ENCODE results near the gene SLC49A3. TPM values are rescaled to one million over a fixed set of nuclear protein-coding genes. Genes with fewer than 3 reads are reported as not detected.

The SLC49A3 gene
- total and polyA plus RNA-seq, 2 of the 8 experiments (the other 6 are each of a cell fraction or from before 2014, with no cell fraction given), result 5.0 to 8.8 TPM

DNA sequence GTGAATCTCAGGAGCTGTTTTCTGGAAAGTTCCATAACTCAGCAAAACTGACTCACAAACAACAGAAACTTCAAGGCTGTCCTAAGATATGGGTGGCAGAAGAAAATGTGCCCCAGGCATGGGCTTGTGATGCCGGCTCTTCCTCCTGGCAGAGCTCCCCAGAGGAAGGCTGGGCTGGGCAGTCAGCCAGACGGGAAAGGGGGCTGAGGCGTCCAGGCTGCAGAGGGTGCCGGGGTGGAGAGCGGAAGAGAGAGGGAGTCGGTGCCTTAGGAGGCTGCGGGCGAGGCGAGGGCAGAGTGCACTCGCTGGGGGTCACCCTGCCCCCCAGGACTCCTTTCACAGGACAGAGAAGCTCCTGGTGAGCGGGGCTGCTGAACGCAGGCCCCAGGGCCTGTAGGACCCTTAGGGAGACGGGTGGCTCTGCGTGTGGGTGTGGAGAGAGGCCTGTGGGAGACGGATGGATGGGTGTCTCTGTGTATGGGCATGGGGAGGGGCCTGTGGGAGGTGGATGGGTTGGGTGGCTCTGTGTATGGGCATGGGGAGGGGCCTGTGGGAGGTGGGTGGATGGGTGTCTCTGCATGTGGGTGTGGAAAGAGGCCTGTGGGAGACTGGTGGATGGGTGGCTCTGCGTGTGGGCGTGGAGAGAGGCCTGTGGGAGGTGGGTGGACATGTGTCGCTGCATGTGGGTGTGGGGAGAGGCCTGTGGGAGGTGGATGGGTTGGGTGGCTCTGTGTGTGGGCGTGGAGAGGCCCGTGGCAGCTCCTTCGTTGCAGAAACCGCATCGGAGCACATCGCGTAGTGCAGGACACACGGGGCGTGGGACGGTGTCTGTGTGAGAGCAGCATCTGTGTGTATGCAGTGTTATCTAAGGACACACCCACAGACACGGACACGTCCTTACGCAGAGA is 32.6 kb upstream of the SLC49A3 start (continued):
- TF ChIP-seq SIN3A (conservative IDR thresholded peaks at IDR 0.05 in 1 of 2, IDR thresholded peaks at IDR 0.05 in 1 of 2; ENCODE audit: low read depth in 1 of 2, low read length in 2 of 2), result no peak
- TF ChIP-seq KDM4A (IDR thresholded peaks at IDR 0.05; ENCODE audit: low read depth, low read length, severe bottlenecking), result no peak
- TF ChIP-seq CBX8 (IDR thresholded peaks at IDR 0.05; ENCODE audit: borderline replicate concordance, low read depth, low read length), result no peak

Data from H1 (cell line).